PC-9 (cell line): ENCODE data around the gene CD99.

Experiments used
- EZH2 ChIP-seq: fragments of 200-600 bp; sonication (generic); IDR thresholded peaks from 2 replicates; pipeline ENCODE4 v1.8.0; 2017; ENCODE audit warnings: antibody characterized with exemption, low read depth
- TF ChIP-seq, protein P1 (sequence below): fragments of 200-600 bp; sonication (generic); conservative IDR thresholded peaks from 2 replicates; pipeline ENCODE4 v1.6.1; 2017; ENCODE audit warnings: mixed run types, antibody characterized with exemption, mild to moderate bottlenecking, moderate library complexity

DNA sequence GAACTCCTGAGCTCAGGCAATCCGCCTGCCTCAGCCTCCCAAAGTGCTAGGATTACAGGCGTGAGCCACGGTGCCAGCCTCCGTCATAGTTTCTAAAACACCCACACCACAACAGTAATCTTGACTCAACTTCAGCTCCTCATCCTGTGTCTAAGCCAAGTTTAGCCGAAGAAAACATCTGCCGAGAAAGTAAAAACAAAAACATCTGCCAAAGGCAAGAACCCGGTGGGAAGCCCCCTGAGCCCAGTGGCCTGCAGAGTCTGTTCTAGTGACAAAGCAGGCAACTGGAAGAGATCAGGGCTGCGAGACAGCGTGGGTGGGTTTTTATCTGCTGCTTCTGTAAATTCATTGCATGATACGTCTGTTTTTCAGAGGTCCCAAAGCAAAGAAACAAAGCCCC is 26.6 kb upstream of the CD99 start:
- TF ChIP-seq, protein P1, sequence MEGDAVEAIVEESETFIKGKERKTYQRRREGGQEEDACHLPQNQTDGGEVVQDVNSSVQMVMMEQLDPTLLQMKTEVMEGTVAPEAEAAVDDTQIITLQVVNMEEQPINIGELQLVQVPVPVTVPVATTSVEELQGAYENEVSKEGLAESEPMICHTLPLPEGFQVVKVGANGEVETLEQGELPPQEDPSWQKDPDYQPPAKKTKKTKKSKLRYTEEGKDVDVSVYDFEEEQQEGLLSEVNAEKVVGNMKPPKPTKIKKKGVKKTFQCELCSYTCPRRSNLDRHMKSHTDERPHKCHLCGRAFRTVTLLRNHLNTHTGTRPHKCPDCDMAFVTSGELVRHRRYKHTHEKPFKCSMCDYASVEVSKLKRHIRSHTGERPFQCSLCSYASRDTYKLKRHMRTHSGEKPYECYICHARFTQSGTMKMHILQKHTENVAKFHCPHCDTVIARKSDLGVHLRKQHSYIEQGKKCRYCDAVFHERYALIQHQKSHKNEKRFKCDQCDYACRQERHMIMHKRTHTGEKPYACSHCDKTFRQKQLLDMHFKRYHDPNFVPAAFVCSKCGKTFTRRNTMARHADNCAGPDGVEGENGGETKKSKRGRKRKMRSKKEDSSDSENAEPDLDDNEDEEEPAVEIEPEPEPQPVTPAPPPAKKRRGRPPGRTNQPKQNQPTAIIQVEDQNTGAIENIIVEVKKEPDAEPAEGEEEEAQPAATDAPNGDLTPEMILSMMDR = no peak
- no peak for TF ChIP-seq EZH2
